NB4 (cell line): ENCODE data around the gene CCKAR.

Experiments used
- DNase-seq: peaks from one replicate; pipeline ENCODE4 v3.0.0; 2010; ENCODE audit warnings: low read depth
- H3K4me3 ChIP-seq: one replicate; pipeline ENCODE4 v1.5.1; 2011; ENCODE audit warnings: mild to moderate bottlenecking, low read depth, low read length, moderate library complexity
- CTCF ChIP-seq: IDR thresholded peaks from one replicate; pipeline ENCODE4 v1.5.1; 2012; ENCODE audit warnings: low read depth, low read length
- MYC ChIP-seq: IDR thresholded peaks from 2 replicates; pipeline ENCODE4 v1.6.1; 2011; ENCODE audit warnings: low read depth, low read length
- POLR2A ChIP-seq: IDR thresholded peaks from 2 replicates; pipeline ENCODE4 v1.6.1; 2011; ENCODE audit warnings: mild to moderate bottlenecking; ENCODE audit not compliant: insufficient read length; ENCODE audit errors: extremely low read depth
- TF ChIP-seq, protein P1 (sequence below): IDR thresholded peaks from 2 replicates; pipeline ENCODE4 v1.6.1; 2011; ENCODE audit warnings: low read depth, low read length

CCKAR gene

GRCh38 chr4:26496207-26496783, 6.0 kb upstream of the CCKAR start:
- TF ChIP-seq MYC (no peak), CTCF (no peak), POLR2A (no peak)
- TF ChIP-seq, protein P1, sequence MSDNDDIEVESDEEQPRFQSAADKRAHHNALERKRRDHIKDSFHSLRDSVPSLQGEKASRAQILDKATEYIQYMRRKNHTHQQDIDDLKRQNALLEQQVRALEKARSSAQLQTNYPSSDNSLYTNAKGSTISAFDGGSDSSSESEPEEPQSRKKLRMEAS = no peak

GRCh38 chr4:26493461-26493860, 3.2 kb upstream of the CCKAR start:
- DNase-seq = no peak
- no peak overlapping the region for H3K4me3 ChIP-seq
- TF ChIP-seq POLR2A (no peak), CTCF (no peak), MYC (no peak)
- TF ChIP-seq, protein P1 = no peak

More at GRCh38 chr4:26496207-26496783, 6.0 kb upstream of the CCKAR start:
- no peak for DNase-seq
- no peak overlapping the region for H3K4me3 ChIP-seq

- H3K4me3 ChIP-seq = no peak overlapping the region
- DNase-seq = peak; percentile 38
- TF ChIP-seq, protein P1 = no peak
- TF ChIP-seq MYC (no peak), CTCF (no peak), POLR2A (no peak)
Observed at GRCh38 chr4:26491449-26492170, 1.3 kb upstream of the CCKAR start.

DNA sequence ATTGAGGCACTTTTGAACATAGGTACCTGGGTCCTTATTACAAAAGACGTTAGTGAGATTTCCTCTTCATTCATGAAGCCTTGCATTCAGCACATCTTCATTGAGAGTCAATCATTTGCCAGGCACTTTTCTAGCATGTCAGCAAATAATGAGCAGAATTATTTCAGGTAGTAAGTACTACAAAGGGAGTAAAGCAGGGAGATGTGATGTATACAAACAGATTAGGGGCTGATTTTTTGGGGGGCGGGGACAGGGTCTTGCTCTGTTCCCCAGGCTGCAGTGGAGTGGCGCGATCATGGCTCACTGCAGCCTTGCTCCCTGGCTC, 638 bp upstream of the CCKAR start:
- no peak for TF ChIP-seq CTCF
- TF ChIP-seq MYC = no peak
- TF ChIP-seq POLR2A = no peak
- TF ChIP-seq, protein P1 = no peak
- no peak for DNase-seq
- H3K4me3 ChIP-seq = no peak overlapping the region

GRCh38 chr4:26489101-26489985, 941 bp downstream of the CCKAR start:
- TF ChIP-seq POLR2A (no peak), MYC (no peak), CTCF (no peak)
- TF ChIP-seq, protein P1 = no peak
- DNase-seq = no peak
- H3K4me3 ChIP-seq = no peak overlapping the region
